Smooth muscle cell (in vitro differentiated cells): ENCODE data around the gene LDLRAD4. TPM values are rescaled to one million over a fixed set of nuclear protein-coding genes. Genes with fewer than 3 reads are reported as not detected.

Experiments
- DNase-seq: peaks from one replicate; lab custom pipeline; 2025; ENCODE audit not compliant: unreplicated experiment; lab: John Stamatoyannopoulos, UW
- H2AFZ ChIP-seq: fragments of 200-600 bp; sonication (generic); 2 replicates; pipeline ENCODE4 v1.6.0; 2016; ENCODE audit warnings: antibody characterized with exemption, low read depth, mild to moderate bottlenecking
- H3F3A ChIP-seq: fragments of 200-600 bp; sonication (generic); 2 replicates; pipeline ENCODE4 v1.6.0; 2017; ENCODE audit warnings: antibody characterized with exemption, low read depth
- H3K27ac ChIP-seq: fragments of 200-600 bp; sonication (generic); 2 replicates; pipeline ENCODE4 v1.5.1; 2016; ENCODE audit warnings: low read depth, mild to moderate bottlenecking
- H3K27me3 ChIP-seq: fragments of 200-600 bp; sonication (generic); 2 replicates; pipeline ENCODE4 v1.6.1; 2016; ENCODE audit warnings: low read depth, mild to moderate bottlenecking
- H3K36me3 ChIP-seq: fragments of 200-600 bp; sonication (generic); 2 replicates; pipeline ENCODE4 v1.5.1; 2016; ENCODE audit warnings: low read depth
- H3K4me1 ChIP-seq: fragments of 200-600 bp; sonication (generic); 2 replicates; pipeline ENCODE4 v1.5.1; 2016; ENCODE audit warnings: low read depth
- H3K4me2 ChIP-seq: fragments of 200-600 bp; sonication (generic); 2 replicates; pipeline ENCODE4 v1.6.0; 2016; ENCODE audit warnings: mild to moderate bottlenecking
- H3K4me3 ChIP-seq: fragments of 200-600 bp; sonication (generic); 2 replicates; pipeline ENCODE4 v1.5.1; 2016; ENCODE audit warnings: mild to moderate bottlenecking
- H3K79me2 ChIP-seq: fragments of 200-600 bp; sonication (generic); 2 replicates; pipeline ENCODE4 v1.6.0; 2016; ENCODE audit warnings: low read depth, mild to moderate bottlenecking
- H3K9ac ChIP-seq: fragments of 200-600 bp; sonication (generic); 2 replicates; pipeline ENCODE4 v1.6.0; 2016; ENCODE audit warnings: low read depth
- H3K9me3 ChIP-seq: fragments of 200-600 bp; sonication (generic); replicated peaks from 2 replicates; pipeline ENCODE4 v1.5.1; 2016; ENCODE audit warnings: low read depth
- H4K20me1 ChIP-seq: fragments of 200-600 bp; sonication (generic); 2 replicates; pipeline ENCODE4 v1.6.0; 2016; ENCODE audit warnings: low read depth
- WGBS: methylation state at CpG from one replicate; pipeline ENCODE4 v1.1.7; 2016; ENCODE audit warnings: low lambda C conversion rate; 5-methylcytosine and 5-hydroxymethylcytosine counted together
- polyA plus RNA-seq: library from polyadenylated mRNA; unstranded; fragments of >200 nt; fragmentation: Nextera tagmentation; extraction: Ambion mirVana; gene quantifications from 2 replicates; pipeline ENCODE4 v1.2.1, GENCODE V29; 2016
- total RNA-seq: library from RNA; depleted of rRNA; stranded (reverse); fragments of >200 nt; gene quantifications from 2 replicates; pipeline ENCODE4 v1.2.3, GENCODE V29; 2014
- TF ChIP-seq, protein P1 (sequence below): fragments of 200-600 bp; sonication (generic); IDR thresholded peaks from 2 replicates; pipeline ENCODE4 v1.5.1; 2017; ENCODE audit warnings: borderline replicate concordance, mild to moderate bottlenecking, antibody characterized with exemption; ENCODE audit not compliant: insufficient read depth, poor library complexity, severe bottlenecking

LDLRAD4 gene
- total and polyA plus RNA-seq, 2 experiments from 2014 or later, result 36.2 to 48.3 TPM

DNA sequence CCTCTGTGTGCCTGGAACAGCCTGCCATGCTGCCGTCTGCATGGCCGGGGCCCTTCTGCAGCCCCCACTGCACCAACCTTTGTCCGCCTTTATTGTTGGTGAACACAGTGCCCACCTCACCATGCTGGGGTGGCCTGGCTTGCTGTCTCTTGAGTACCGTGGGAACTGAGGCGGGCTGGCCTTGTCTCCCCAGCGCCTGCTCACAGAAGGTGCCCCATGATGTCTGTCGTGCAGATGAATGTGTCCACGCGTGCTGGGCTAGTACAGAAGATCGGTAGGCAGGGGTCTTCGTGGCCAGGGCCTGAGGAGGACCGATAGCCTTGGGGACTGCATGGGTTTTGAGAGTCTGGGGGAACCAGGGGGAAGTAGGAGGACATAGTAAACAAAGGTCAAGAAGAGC, 242.4 kb downstream of the LDLRAD4 start:
- TF ChIP-seq, protein P1, sequence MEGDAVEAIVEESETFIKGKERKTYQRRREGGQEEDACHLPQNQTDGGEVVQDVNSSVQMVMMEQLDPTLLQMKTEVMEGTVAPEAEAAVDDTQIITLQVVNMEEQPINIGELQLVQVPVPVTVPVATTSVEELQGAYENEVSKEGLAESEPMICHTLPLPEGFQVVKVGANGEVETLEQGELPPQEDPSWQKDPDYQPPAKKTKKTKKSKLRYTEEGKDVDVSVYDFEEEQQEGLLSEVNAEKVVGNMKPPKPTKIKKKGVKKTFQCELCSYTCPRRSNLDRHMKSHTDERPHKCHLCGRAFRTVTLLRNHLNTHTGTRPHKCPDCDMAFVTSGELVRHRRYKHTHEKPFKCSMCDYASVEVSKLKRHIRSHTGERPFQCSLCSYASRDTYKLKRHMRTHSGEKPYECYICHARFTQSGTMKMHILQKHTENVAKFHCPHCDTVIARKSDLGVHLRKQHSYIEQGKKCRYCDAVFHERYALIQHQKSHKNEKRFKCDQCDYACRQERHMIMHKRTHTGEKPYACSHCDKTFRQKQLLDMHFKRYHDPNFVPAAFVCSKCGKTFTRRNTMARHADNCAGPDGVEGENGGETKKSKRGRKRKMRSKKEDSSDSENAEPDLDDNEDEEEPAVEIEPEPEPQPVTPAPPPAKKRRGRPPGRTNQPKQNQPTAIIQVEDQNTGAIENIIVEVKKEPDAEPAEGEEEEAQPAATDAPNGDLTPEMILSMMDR, result no peak
- DNase-seq, result no peak
- Histone ChIP-seq H3K27me3 (no peaks in the 10 kb centered on the region), H4K20me1 (peaks cover 23% of the 10 kb centered on the region), H3K4me1 (no peaks in the 10 kb centered on the region), H3K36me3 (no peaks in the 10 kb centered on the region), H3F3A (no peaks in the 10 kb centered on the region), H3K79me2 (peaks cover 32% of the 10 kb centered on the region), H2AFZ (no peak overlapping the region), H3K4me3 (no peak overlapping the region), H3K9ac (no peak overlapping the region), H3K9me3 (no peaks in the 10 kb centered on the region), H3K4me2 (no peak overlapping the region), H3K27ac (no peak overlapping the region)
- WGBS, result 95% methylated on average over 12 of the region's 12 CpGs

DNA sequence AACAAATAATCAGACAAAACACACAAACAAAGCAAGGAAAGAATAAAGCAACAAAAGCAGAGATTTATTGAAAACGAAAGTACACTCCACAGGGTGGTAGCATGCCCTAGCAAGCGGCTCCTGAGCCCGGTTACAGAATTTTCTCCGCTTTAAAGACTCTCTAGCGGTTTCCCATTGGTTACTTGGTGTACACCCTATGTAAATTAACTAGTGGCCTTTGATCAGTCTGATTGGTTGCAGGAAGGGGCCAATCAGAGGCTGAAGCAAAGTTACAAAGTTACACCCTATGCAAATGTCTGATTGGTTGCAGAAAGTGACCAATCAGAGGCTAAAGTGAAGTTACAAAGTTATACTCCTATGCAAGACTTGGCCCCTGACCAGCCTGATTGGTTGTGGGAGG, 242.9 kb downstream of the LDLRAD4 start:
- 96% methylated on average over 5 of the region's 5 CpGs for WGBS

DNA sequence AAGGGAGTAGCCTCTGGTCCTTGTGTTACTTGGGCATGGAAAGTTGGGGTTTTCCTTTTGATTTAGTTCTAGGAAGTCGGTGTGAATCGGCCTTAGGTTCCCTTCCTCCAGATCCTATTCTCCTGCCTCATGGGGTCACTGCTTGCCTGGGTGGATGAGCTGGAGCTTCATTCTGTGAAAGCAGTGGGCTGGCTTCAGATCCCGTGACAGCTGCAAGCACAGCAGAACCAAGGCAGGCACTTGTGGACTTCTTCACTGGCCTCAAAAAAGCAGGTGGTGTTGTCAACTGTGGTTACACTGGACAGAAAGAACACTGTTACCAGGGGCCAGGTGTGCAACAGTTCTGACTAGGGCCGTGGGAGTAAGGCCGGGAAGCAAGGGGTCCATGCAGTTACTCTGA, 243.4 kb downstream of the LDLRAD4 start:
- no peak overlapping the region for H3K9ac ChIP-seq
- no peak overlapping the region for H3K4me2 ChIP-seq
- H3K27me3 ChIP-seq, result no peaks in the 10 kb centered on the region
- H3K36me3 ChIP-seq, result no peaks in the 10 kb centered on the region
- H3K27ac ChIP-seq, result no peak overlapping the region
- no peak overlapping the region for H3K4me3 ChIP-seq
- 94% methylated on average over 5 of the region's 5 CpGs for WGBS
- H3K79me2 ChIP-seq, result peaks cover 29% of the 10 kb centered on the region
- H2AFZ ChIP-seq, result no peak overlapping the region
- DNase-seq, result no peak
- H3K9me3 ChIP-seq, result no peaks in the 10 kb centered on the region
- H4K20me1 ChIP-seq, result peaks cover 13% of the 10 kb centered on the region
- TF ChIP-seq, protein P1, result no peak
- H3K4me1 ChIP-seq, result no peaks in the 10 kb centered on the region
- no peaks in the 10 kb centered on the region for H3F3A ChIP-seq

More for the DNA sequence above, 242.9 kb downstream of the LDLRAD4 start:
- no peak overlapping the region for H3K4me3 ChIP-seq
- no peak overlapping the region for H3K9ac ChIP-seq
- TF ChIP-seq, protein P1, result no peak
- no peak overlapping the region for H3K4me2 ChIP-seq
- H3K27ac ChIP-seq, result no peak overlapping the region
- H3K4me1 ChIP-seq, result no peaks in the 10 kb centered on the region
- H3K36me3 ChIP-seq, result no peaks in the 10 kb centered on the region
- H3K27me3 ChIP-seq, result no peaks in the 10 kb centered on the region
- no peak overlapping the region for H2AFZ ChIP-seq
- H3F3A ChIP-seq, result no peaks in the 10 kb centered on the region
- peaks cover 29% of the 10 kb centered on the region for H3K79me2 ChIP-seq
- DNase-seq, result no peak
- H3K9me3 ChIP-seq, result no peaks in the 10 kb centered on the region
- H4K20me1 ChIP-seq, result peaks cover 18% of the 10 kb centered on the region

DNA sequence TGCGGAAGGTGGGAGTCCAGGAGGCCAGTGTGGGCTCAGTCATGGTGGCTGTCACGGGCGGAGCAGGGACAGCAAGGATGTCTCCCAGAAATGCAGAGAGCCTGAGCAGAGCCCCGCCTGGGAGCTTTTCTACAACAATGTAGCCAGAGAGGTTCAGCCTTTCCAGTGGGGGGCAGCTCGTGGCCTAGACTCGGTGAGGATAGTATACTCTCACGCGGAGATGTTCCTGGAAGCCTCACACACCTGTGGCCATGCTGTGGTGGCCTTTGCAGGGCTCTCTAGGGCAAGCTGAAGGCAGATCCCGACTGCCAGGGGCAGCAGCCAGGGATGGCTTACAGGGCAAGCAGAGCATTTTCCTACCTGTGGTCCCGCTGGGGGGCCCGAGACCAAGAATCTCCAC, 244.1 kb downstream of the LDLRAD4 start:
- Histone ChIP-seq H3K27me3 (no peaks in the 10 kb centered on the region), H3K27ac (no peak overlapping the region), H3K79me2 (peaks cover 26% of the 10 kb centered on the region), H3K4me1 (no peaks in the 10 kb centered on the region), H3K36me3 (no peaks in the 10 kb centered on the region), H3K4me3 (no peak overlapping the region), H4K20me1 (peaks cover 9% of the 10 kb centered on the region), H3K4me2 (no peak overlapping the region), H2AFZ (no peak overlapping the region), H3K9ac (no peak overlapping the region), H3K9me3 (no peaks in the 10 kb centered on the region), H3F3A (no peaks in the 10 kb centered on the region)
- TF ChIP-seq, protein P1, result no peak
- DNase-seq, result no peak
- WGBS, result 92% methylated on average over 11 of the region's 11 CpGs
